GM18498 (cell line): ENCODE results near the gene NPAS2.

Source experiments
- ATAC-seq: cut with Tn5 transposase; IDR thresholded peaks from one replicate; pipeline ENCODE4 v1.9.1; 2021; ENCODE audit warnings: mild to moderate bottlenecking, moderate library complexity; ENCODE audit not compliant: unreplicated experiment

Gene NPAS2

GRCh38 chr2:100821255-100821910 lies 1.4 kb downstream of the NPAS2 start:
- ATAC-seq: no peak

GRCh38 chr2:100821911-100822265 lies 1.9 kb downstream of the NPAS2 start:
- ATAC-seq: no peak

- no peak for ATAC-seq
Observed at GRCh38 chr2:100822587-100823248, 2.8 kb downstream of the NPAS2 start.

- no peak for ATAC-seq
Observed at GRCh38 chr2:100823665-100824438, 3.9 kb downstream of the NPAS2 start.

- ATAC-seq: no peak
Observed at GRCh38 chr2:100824842-100825241, 4.9 kb downstream of the NPAS2 start.

GRCh38 chr2:100826494-100826893 lies 6.6 kb downstream of the NPAS2 start:
- no peak for ATAC-seq

GRCh38 chr2:100831158-100831750 lies 11.3 kb downstream of the NPAS2 start:
- ATAC-seq: no peak

- ATAC-seq: no peak
Observed at GRCh38 chr2:100831831-100832230, 11.9 kb downstream of the NPAS2 start.

- no peak for ATAC-seq
Observed at GRCh38 chr2:100832885-100833284, 12.9 kb downstream of the NPAS2 start.

- no peak for ATAC-seq
Observed at GRCh38 chr2:100833331-100833730, 13.4 kb downstream of the NPAS2 start.

- no peak for ATAC-seq
Observed at GRCh38 chr2:100834221-100834620, 14.3 kb downstream of the NPAS2 start.

- no peak for ATAC-seq
Observed at GRCh38 chr2:100835006-100835659, 15.2 kb downstream of the NPAS2 start.

GRCh38 chr2:100840519-100840918 lies 20.6 kb downstream of the NPAS2 start:
- no peak for ATAC-seq

- no peak for ATAC-seq
Observed at GRCh38 chr2:100842241-100842922, 22.4 kb downstream of the NPAS2 start.

GRCh38 chr2:100844514-100844913 lies 24.6 kb downstream of the NPAS2 start:
- ATAC-seq: no peak

- ATAC-seq: no peak
Observed at GRCh38 chr2:100845141-100845991, 25.4 kb downstream of the NPAS2 start.

- ATAC-seq: no peak
Observed at GRCh38 chr2:100846716-100847115, 26.8 kb downstream of the NPAS2 start.

- no peak for ATAC-seq
Observed at GRCh38 chr2:100852447-100852846, 32.5 kb downstream of the NPAS2 start.

GRCh38 chr2:100852999-100853908 lies 33.3 kb downstream of the NPAS2 start:
- no peak for ATAC-seq
